ENCODE data around the gene UGT3A2. TPM values are rescaled to one million over a fixed set of nuclear protein-coding genes. Genes with fewer than 3 reads are reported as not detected.
A peak's percentile ranks its signal among the peaks of the same experiment; 100 is the strongest.

UGT3A2 gene
- total and polyA plus RNA-seq, 4 donors = 0.14 to 0.65 (median 0.18) TPM

DNA sequence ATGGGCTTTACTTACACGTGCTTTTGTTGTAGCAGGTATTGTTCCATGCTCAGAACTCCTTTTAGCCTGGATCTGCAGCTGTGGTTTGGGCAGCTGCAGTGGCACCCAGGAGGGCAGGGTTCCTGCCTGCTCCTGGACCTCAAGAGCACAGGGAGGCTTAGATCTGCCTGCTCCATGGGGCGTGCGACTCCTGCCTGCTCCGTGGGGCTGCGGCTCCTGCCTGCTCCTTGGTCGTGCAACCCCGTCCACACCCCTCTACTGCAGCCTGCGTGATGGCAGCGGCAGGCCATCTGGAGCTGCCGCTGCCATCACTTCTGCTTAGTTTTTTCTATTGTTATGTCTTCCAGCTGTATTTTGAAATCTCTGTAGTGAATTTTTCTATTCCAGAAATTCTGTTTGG is 11.7 kb upstream of the UGT3A2 start:
- WGBS = 79% methylated on average over 10 of the region's 10 CpGs
- Histone ChIP-seq H3K36me3 (ENCODE audit: control insufficient read depth in 4 of 4, insufficient read depth in 3 of 4, low read depth in 1 of 4, low read length in 3 of 4) (no peaks in the 10 kb centered on the region), H3K4me1 (ENCODE audit: control insufficient read depth in 4 of 4, insufficient read depth in 4 of 4, low read length in 3 of 4) (peaks cover 0 to 3% (median 2%) of the 10 kb centered on the region in 4 donors), H3K4me3 (ENCODE audit: low read depth in 1 of 3, low read length in 3 of 3) (no peak overlapping the region), H3K27me3 (ENCODE audit: control insufficient read depth in 4 of 4, insufficient read depth in 4 of 4, low read length in 3 of 4) (no peaks in the 10 kb centered on the region), H3K27ac (ENCODE audit: low read depth in 1 of 2, low read length in 2 of 2) (no peak overlapping the region), H3K9ac (ENCODE audit: low read depth in 1 of 2, low read length in 2 of 2) (no peak overlapping the region), H3K9me3 (ENCODE audit: control insufficient read depth in 4 of 4, low read length in 3 of 4) (no peaks in the 10 kb centered on the region)
- no peak for DNase-seq (ENCODE audit: low spot score)
- TF ChIP-seq FOXA1 (IDR thresholded peaks at IDR 0.05) (no peak), FOXA2 (IDR thresholded peaks at IDR 0.05) (no peak), TAF1 (conservative IDR thresholded peaks at IDR 0.05) (no peak), HNF4A (conservative IDR thresholded peaks at IDR 0.05) (no peak), RAD21 (IDR thresholded peaks at IDR 0.05) (no peak), RXRA (IDR thresholded peaks at IDR 0.05) (no peak), YY1 (IDR thresholded peaks at IDR 0.05) (no peak), HNF4G (IDR thresholded peaks at IDR 0.05) (no peak), JUND (IDR thresholded peaks at IDR 0.05) (no peak), EGR1 (IDR thresholded peaks at IDR 0.05; ENCODE audit: low read depth in 2 of 2) (no peak)
- TF ChIP-seq, protein P1, sequence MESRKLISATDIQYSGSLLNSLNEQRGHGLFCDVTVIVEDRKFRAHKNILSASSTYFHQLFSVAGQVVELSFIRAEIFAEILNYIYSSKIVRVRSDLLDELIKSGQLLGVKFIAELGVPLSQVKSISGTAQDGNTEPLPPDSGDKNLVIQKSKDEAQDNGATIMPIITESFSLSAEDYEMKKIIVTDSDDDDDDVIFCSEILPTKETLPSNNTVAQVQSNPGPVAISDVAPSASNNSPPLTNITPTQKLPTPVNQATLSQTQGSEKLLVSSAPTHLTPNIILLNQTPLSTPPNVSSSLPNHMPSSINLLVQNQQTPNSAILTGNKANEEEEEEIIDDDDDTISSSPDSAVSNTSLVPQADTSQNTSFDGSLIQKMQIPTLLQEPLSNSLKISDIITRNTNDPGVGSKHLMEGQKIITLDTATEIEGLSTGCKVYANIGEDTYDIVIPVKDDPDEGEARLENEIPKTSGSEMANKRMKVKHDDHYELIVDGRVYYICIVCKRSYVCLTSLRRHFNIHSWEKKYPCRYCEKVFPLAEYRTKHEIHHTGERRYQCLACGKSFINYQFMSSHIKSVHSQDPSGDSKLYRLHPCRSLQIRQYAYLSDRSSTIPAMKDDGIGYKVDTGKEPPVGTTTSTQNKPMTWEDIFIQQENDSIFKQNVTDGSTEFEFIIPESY (IDR thresholded peaks at IDR 0.05) = no peak
- TF ChIP-seq, protein P2, sequence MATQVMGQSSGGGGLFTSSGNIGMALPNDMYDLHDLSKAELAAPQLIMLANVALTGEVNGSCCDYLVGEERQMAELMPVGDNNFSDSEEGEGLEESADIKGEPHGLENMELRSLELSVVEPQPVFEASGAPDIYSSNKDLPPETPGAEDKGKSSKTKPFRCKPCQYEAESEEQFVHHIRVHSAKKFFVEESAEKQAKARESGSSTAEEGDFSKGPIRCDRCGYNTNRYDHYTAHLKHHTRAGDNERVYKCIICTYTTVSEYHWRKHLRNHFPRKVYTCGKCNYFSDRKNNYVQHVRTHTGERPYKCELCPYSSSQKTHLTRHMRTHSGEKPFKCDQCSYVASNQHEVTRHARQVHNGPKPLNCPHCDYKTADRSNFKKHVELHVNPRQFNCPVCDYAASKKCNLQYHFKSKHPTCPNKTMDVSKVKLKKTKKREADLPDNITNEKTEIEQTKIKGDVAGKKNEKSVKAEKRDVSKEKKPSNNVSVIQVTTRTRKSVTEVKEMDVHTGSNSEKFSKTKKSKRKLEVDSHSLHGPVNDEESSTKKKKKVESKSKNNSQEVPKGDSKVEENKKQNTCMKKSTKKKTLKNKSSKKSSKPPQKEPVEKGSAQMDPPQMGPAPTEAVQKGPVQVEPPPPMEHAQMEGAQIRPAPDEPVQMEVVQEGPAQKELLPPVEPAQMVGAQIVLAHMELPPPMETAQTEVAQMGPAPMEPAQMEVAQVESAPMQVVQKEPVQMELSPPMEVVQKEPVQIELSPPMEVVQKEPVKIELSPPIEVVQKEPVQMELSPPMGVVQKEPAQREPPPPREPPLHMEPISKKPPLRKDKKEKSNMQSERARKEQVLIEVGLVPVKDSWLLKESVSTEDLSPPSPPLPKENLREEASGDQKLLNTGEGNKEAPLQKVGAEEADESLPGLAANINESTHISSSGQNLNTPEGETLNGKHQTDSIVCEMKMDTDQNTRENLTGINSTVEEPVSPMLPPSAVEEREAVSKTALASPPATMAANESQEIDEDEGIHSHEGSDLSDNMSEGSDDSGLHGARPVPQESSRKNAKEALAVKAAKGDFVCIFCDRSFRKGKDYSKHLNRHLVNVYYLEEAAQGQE (IDR thresholded peaks at IDR 0.05) = no peak
- TF ChIP-seq, protein P3, sequence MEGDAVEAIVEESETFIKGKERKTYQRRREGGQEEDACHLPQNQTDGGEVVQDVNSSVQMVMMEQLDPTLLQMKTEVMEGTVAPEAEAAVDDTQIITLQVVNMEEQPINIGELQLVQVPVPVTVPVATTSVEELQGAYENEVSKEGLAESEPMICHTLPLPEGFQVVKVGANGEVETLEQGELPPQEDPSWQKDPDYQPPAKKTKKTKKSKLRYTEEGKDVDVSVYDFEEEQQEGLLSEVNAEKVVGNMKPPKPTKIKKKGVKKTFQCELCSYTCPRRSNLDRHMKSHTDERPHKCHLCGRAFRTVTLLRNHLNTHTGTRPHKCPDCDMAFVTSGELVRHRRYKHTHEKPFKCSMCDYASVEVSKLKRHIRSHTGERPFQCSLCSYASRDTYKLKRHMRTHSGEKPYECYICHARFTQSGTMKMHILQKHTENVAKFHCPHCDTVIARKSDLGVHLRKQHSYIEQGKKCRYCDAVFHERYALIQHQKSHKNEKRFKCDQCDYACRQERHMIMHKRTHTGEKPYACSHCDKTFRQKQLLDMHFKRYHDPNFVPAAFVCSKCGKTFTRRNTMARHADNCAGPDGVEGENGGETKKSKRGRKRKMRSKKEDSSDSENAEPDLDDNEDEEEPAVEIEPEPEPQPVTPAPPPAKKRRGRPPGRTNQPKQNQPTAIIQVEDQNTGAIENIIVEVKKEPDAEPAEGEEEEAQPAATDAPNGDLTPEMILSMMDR (IDR thresholded peaks at IDR 0.05; ENCODE audit: low read depth, low read length, missing input control) = no peak
- TF ChIP-seq, protein P4, sequence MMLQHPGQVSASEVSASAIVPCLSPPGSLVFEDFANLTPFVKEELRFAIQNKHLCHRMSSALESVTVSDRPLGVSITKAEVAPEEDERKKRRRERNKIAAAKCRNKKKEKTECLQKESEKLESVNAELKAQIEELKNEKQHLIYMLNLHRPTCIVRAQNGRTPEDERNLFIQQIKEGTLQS (IDR thresholded peaks at IDR 0.05) = no peak
- TF ChIP-seq, protein P5, sequence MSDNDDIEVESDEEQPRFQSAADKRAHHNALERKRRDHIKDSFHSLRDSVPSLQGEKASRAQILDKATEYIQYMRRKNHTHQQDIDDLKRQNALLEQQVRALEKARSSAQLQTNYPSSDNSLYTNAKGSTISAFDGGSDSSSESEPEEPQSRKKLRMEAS (IDR thresholded peaks at IDR 0.05) = no peak

DNA sequence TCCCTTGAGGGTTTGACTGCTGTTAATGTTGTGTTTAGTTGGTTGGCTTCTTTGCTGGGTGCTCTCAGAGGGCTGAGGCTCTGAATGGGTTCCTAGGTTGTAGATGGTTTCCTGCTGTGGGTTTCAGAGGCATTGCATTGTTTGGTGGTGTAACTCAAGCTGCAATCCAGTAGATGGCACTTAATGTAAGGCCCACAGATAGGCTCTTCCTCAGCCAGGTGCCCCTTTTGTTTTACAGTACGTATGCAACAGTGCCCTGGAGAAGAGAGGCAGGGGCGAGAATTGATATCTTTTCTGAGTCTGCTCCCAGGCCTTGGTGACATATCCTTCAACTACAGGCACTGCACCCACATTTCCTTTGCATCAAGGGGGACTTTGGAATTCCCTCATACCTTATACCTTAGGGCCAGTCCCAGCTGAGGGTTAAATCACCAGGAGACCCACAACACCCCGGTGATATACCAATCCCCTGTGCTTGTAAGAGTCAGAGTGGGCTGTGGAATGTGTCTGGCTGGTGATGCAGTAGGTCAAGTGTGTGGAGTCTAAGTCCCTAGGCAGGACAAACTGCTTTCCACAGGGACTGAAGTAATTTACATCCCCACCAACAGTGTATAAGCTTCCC is 7.0 kb upstream of the UGT3A2 start:
- no peaks in the 10 kb centered on the region for H3K9me3 ChIP-seq (ENCODE audit: control insufficient read depth in 4 of 4, low read length in 3 of 4)
- H3K27me3 ChIP-seq (ENCODE audit: control insufficient read depth in 4 of 4, insufficient read depth in 4 of 4, low read length in 3 of 4) = no peaks in the 10 kb centered on the region
- 68% methylated on average over 3 of the region's 3 CpGs for WGBS
- no peaks in the 10 kb centered on the region for H3K36me3 ChIP-seq (ENCODE audit: control insufficient read depth in 4 of 4, insufficient read depth in 3 of 4, low read depth in 1 of 4, low read length in 3 of 4)
- no peak for DNase-seq (ENCODE audit: low spot score)
- no peak for TF ChIP-seq SP1 (IDR thresholded peaks at IDR 0.05)
- peak; percentile 64 to 78 for TF ChIP-seq RAD21 (IDR thresholded peaks at IDR 0.05)
- TF ChIP-seq, protein P3 (IDR thresholded peaks at IDR 0.05; ENCODE audit: low read depth, low read length, missing input control) = peak; percentile 19
- no peak overlapping the region for H3K27ac ChIP-seq (ENCODE audit: low read depth in 1 of 2, low read length in 2 of 2)
- H3K9ac ChIP-seq (ENCODE audit: low read depth in 1 of 2, low read length in 2 of 2) = peak overlapping the region in 1 of 2 donors; percentile 13
- peaks cover 0 to 5% (median 4%) of the 10 kb centered on the region in 4 donors for H3K4me1 ChIP-seq (ENCODE audit: control insufficient read depth in 4 of 4, insufficient read depth in 4 of 4, low read length in 3 of 4)
- H3K4me3 ChIP-seq (ENCODE audit: low read depth in 1 of 3, low read length in 3 of 3) = no peak overlapping the region
